ENCODE measurements around the gene VPREB1.
"Not testable (repeated sequence)": the region's sequence is repeated elsewhere in the genome, so short reads cannot be mapped to it uniquely, and the experiment has no call there.

GRCh38 chr22:22260169-22260568 is 15.6 kb downstream of the VPREB1 start:
- not testable (repeated sequence) for TF ChIP-seq CTCF (conservative IDR thresholded peaks at IDR 0.05 in 1 of 2, IDR thresholded peaks at IDR 0.05 in 1 of 2; ENCODE audit: low read depth in 1 of 2, low read length in 2 of 2); EZH2 (IDR thresholded peaks at IDR 0.05; ENCODE audit: low read length, missing control alignments)

All from fibroblast of lung (primary cell).